ENCODE measurements around the gene MAP2.
"Not testable (repeated sequence)": the region's sequence is repeated elsewhere in the genome, so short reads cannot be mapped to it uniquely, and the experiment has no call there.

MAP2 gene

DNA sequence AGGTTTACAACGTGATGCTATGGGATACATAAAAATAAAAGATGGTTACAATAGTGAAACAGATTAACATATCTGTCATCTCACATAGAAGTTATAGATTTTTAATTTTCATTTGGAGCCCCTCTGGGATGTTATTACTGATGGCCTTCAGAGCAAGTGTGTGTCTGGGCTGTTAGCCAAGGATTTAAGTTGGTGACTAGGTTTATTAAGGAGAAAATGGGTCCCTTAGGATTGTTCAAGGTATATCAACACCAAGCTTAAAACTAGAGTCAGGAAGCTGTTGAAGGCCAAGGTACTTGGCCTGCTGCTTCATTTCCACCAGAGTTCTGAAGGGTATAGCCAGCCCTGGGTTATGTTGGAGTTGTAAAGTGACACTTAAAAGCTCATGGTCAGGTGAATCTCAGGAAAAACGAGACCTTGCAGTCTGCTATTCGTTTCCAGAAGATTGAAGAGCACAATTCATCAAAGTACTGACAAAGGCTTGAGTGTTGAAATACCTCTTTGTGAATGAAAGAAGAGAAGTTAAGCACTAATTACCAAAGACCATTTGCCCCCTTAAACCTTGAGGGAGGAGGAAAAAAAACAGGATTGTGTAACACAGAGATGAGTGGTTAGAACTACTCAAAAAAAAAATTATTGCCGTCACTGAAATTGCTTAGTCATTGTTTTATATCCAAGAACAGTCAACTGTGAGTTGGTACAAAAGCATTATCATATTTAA is 48.4 kb downstream of the MAP2 start:
- TF ChIP-seq CTCF (IDR thresholded peaks at IDR 0.05; ENCODE audit: control insufficient read depth, extremely low read depth, insufficient read depth): no peak
- no peak for DNase-seq (ENCODE audit: low read depth)
- H3K4me3 ChIP-seq (ENCODE audit: low read depth, low read length): no peak overlapping the region

DNA sequence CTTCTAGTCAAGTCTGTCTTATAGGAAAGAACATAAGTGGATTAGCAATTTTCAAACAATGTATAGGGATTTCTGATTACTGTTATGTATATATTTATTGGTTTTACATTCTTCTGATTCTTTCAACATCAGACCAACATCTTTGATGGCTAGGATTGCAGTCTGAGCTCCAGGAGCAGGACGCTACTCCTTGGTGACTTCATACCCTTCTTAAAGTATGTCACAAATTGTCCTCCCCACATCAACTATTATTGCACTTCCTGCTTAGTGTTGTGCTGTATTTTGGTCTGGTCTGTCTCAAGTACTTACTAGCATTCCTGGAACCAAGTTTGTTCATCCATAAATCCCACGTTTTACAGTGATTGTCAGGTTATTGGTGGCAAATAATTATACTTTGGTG is 49.0 kb downstream of the MAP2 start:
- TF ChIP-seq CTCF (IDR thresholded peaks at IDR 0.05; ENCODE audit: control insufficient read depth, extremely low read depth, insufficient read depth): no peak
- H3K4me3 ChIP-seq (ENCODE audit: low read depth, low read length): no peak overlapping the region
- DNase-seq (ENCODE audit: low read depth): no peak

DNA sequence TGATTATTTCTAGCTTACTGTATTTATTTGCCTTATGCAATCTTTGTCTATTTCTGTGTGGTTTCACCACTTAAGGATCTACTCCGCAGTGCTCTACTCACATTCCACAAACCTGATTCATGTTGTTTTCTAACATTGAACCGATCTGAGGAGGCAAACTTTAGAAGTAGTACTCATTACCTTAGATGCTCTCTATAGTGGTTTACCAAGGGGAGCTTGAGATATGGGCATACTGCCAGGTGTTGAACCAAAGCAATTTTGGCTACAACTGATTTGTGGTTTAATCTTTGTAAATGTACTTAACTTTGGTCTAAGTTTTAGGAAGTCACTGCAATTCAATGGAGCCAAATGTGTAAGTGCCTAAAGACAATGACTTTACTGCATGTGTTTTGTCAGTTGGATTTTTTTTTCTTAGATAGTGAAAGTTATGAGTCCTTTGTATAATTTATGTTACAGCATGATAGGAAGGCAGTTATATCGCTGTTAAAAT is 50.1 kb downstream of the MAP2 start:
- no peak for DNase-seq (ENCODE audit: low read depth)
- H3K4me3 ChIP-seq (ENCODE audit: low read depth, low read length): no peak overlapping the region
- TF ChIP-seq CTCF (IDR thresholded peaks at IDR 0.05; ENCODE audit: control insufficient read depth, extremely low read depth, insufficient read depth): no peak

DNA sequence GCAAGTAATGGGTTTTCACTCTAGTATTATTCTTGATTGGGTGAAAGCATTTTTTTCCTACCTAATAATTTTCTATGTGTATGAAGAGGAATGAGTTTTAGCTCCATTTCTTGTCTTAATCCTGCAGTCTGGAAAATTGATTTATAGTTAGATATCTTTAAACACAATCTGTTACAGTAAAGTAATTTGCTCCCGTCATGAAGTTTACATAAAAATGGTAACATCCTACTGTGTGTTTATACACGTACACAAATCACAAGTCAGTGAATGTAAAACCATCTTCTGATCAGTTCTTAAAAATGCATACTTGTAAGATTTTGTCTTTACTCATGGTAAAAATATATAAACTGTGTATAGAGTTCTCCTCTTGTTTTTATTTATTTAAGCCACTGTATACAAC is 51.1 kb downstream of the MAP2 start:
- no peak overlapping the region for H3K4me3 ChIP-seq (ENCODE audit: low read depth, low read length)
- no peak for TF ChIP-seq CTCF (IDR thresholded peaks at IDR 0.05; ENCODE audit: control insufficient read depth, extremely low read depth, insufficient read depth)
- no peak for DNase-seq (ENCODE audit: low read depth)

- TF ChIP-seq CTCF (IDR thresholded peaks at IDR 0.05; ENCODE audit: control insufficient read depth, extremely low read depth, insufficient read depth): no peak
- no peak overlapping the region for H3K4me3 ChIP-seq (ENCODE audit: low read depth, low read length)
- DNase-seq (ENCODE audit: low read depth): no peak
Observed at GRCh38 chr2:209476367-209477208, 52.7 kb downstream of the MAP2 start.

GRCh38 chr2:209492296-209492695 is 68.4 kb downstream of the MAP2 start:
- not testable (repeated sequence) for H3K4me3 ChIP-seq (ENCODE audit: low read depth, low read length); DNase-seq (ENCODE audit: low read depth)

GRCh38 chr2:209495068-209495620 is 71.3 kb downstream of the MAP2 start:
- H3K4me3 ChIP-seq (ENCODE audit: low read depth, low read length); DNase-seq (ENCODE audit: low read depth): not testable (repeated sequence)
